Activated CD8-positive, alpha-beta T cell treated with anti-CD3 and anti-CD28 coated beads for 36 hours (primary cell): ENCODE data around the gene BAG1. TPM values are rescaled to one million over a fixed set of nuclear protein-coding genes. Genes with fewer than 3 reads are reported as not detected.
A peak's percentile ranks its signal among the peaks of the same experiment; 100 is the strongest.

Experiments used
- ATAC-seq: fragments of 200-7000 bp; cut with Tn5 transposase; one replicate; pipeline ENCODE4 v1.10.0; 2021; ENCODE audit warnings: mild to moderate bottlenecking, moderate library complexity
- CTCF ChIA-PET: fragments of 350-600 bp; sonication (Branson Sonifier 250); formaldehyde crosslinking; loops from one replicate; lab custom pipeline; 2021; ENCODE audit warnings: antibody characterized with exemption; lab: Charles Lee
- POLR2A ChIA-PET: fragments of 350-600 bp; sonication (Branson Sonifier 250); formaldehyde crosslinking; loops from one replicate; lab custom pipeline; 2021; ENCODE audit warnings: antibody characterized with exemption; lab: Charles Lee
- DNase-seq: peaks from one replicate; pipeline ENCODE4 v3.0.0-alpha.2; 2020
- H3K27ac Mint-ChIP-seq: one replicate; pipeline ENCODE4 v1.8.0; 2021; ENCODE audit warnings: mild to moderate bottlenecking, mixed read lengths
- H3K27me3 Mint-ChIP-seq: one replicate; pipeline ENCODE4 v1.8.0; 2021; ENCODE audit warnings: mixed read lengths
- H3K36me3 Mint-ChIP-seq: one replicate; pipeline ENCODE4 v1.8.0; 2021; ENCODE audit warnings: low read depth, mixed read lengths
- H3K4me1 Mint-ChIP-seq: one replicate; pipeline ENCODE4 v1.8.0; 2021; ENCODE audit warnings: low read depth, mixed read lengths
- H3K4me3 Mint-ChIP-seq: one replicate; pipeline ENCODE4 v1.8.0; 2021; ENCODE audit warnings: mild to moderate bottlenecking, moderate library complexity, mixed read lengths
- H3K9me3 Mint-ChIP-seq: one replicate; pipeline ENCODE4 v1.8.0; 2021; ENCODE audit warnings: mixed read lengths
- CTCF ChIP-seq: fragments of 200-600 bp; IDR thresholded peaks from one replicate; pipeline ENCODE4 v1.8.0; 2022; ENCODE audit warnings: antibody characterized with exemption, mild to moderate bottlenecking
- intact Hi-C: fragments of 100-400 bp; cut with micrococcal nuclease; formaldehyde crosslinking; loops from one replicate; pipeline ENCODE4 v1.10.0; 2022
- total RNA-seq, 2 experiments: library from RNA; stranded (reverse); gene quantifications; one replicate each; pipeline ENCODE4 v1.2.3, GENCODE V29; 2021

BAG1 gene
- total RNA-seq, 2 experiments from 2014 or later, result 55.6 to 61.6 TPM

- no peaks in the 10 kb centered on the region for H3K9me3 Mint-ChIP-seq
- intact Hi-C loops, result no loop called here
- ATAC-seq, result no peak
- H3K27ac Mint-ChIP-seq, result no peak overlapping the region
- H3K4me3 Mint-ChIP-seq, result no peak overlapping the region
- ChIA-PET POLR2A (interaction anchor here (1.1 to 2.0 kb wide), 6 partner anchors 8 to 208 kb away, joined by 3 to 5 read pairs (median 4); no protein-coding TSS in a partner anchor), CTCF (interaction anchor here (0.6 to 2.1 kb wide), 4 partner anchors 8 to 94 kb away, joined by 3 to 10 read pairs (median 3); no protein-coding TSS in a partner anchor)
- no peaks in the 10 kb centered on the region for H3K4me1 Mint-ChIP-seq
- no peaks in the 10 kb centered on the region for H3K27me3 Mint-ChIP-seq
- no peaks in the 10 kb centered on the region for H3K36me3 Mint-ChIP-seq
- TF ChIP-seq CTCF, result no peak
- peak; percentile 20 for DNase-seq
Measured at GRCh38 chr9:33233626-33234342, 30.7 kb downstream of the BAG1 start.

GRCh38 chr9:33232815-33233214, 31.7 kb downstream of the BAG1 start:
- no peak for TF ChIP-seq CTCF
- DNase-seq, result no peak
- Mint-ChIP-seq H3K4me3 (no peak overlapping the region), H3K36me3 (no peaks in the 10 kb centered on the region), H3K9me3 (no peaks in the 10 kb centered on the region), H3K27ac (no peak overlapping the region), H3K27me3 (no peaks in the 10 kb centered on the region), H3K4me1 (no peaks in the 10 kb centered on the region)
- no peak for ATAC-seq
- intact Hi-C loops, result no loop called here
- CTCF ChIA-PET, result interaction anchor here (1.0 kb wide), 1 partner anchor 8 kb away, joined by 3 read pairs; no protein-coding TSS in a partner anchor
- POLR2A ChIA-PET, result interaction anchor here (0.8 to 2.0 kb wide), 5 partner anchors 9 to 207 kb away, joined by 3 to 5 read pairs (median 4); no protein-coding TSS in a partner anchor

- CTCF ChIA-PET, result interaction anchor here (0.8 kb wide), 1 partner anchor 11 kb away, joined by 3 read pairs; no protein-coding TSS in a partner anchor
- no peaks in the 10 kb centered on the region for H3K27me3 Mint-ChIP-seq
- no peaks in the 10 kb centered on the region for H3K9me3 Mint-ChIP-seq
- DNase-seq (no peak), ATAC-seq (no peak)
- no peak for TF ChIP-seq CTCF
- no peaks in the 10 kb centered on the region for H3K4me1 Mint-ChIP-seq
- intact Hi-C loops, result no loop called here
- POLR2A ChIA-PET, result no interaction called here
- H3K4me3 Mint-ChIP-seq, result no peak overlapping the region
- H3K27ac Mint-ChIP-seq, result no peak overlapping the region
- no peaks in the 10 kb centered on the region for H3K36me3 Mint-ChIP-seq
Measured at GRCh38 chr9:33231623-33231942, 32.9 kb downstream of the BAG1 start.

GRCh38 chr9:33230756-33231622, 33.5 kb downstream of the BAG1 start:
- no peaks in the 10 kb centered on the region for H3K4me1 Mint-ChIP-seq
- TF ChIP-seq CTCF, result no peak
- CTCF ChIA-PET, result no interaction called here
- no peaks in the 10 kb centered on the region for H3K36me3 Mint-ChIP-seq
- H3K27me3 Mint-ChIP-seq, result no peaks in the 10 kb centered on the region
- H3K4me3 Mint-ChIP-seq, result no peak overlapping the region
- DNase-seq (no peak), ATAC-seq (no peak)
- intact Hi-C loops, result no loop called here
- POLR2A ChIA-PET, result no interaction called here
- no peak overlapping the region for H3K27ac Mint-ChIP-seq
- H3K9me3 Mint-ChIP-seq, result no peaks in the 10 kb centered on the region
